GM12873 (cell line): ENCODE measurements around the gene LYSET.

Source experiments
- TF ChIP-seq, protein P1 (sequence below): IDR thresholded peaks from 2 replicates; pipeline ENCODE4 v1.5.1; 2012; ENCODE audit warnings: low read depth, mild to moderate bottlenecking, moderate library complexity, low read length, control low read depth; ENCODE audit not compliant: insufficient read depth; ENCODE audit errors: missing control alignments

The LYSET gene

DNA sequence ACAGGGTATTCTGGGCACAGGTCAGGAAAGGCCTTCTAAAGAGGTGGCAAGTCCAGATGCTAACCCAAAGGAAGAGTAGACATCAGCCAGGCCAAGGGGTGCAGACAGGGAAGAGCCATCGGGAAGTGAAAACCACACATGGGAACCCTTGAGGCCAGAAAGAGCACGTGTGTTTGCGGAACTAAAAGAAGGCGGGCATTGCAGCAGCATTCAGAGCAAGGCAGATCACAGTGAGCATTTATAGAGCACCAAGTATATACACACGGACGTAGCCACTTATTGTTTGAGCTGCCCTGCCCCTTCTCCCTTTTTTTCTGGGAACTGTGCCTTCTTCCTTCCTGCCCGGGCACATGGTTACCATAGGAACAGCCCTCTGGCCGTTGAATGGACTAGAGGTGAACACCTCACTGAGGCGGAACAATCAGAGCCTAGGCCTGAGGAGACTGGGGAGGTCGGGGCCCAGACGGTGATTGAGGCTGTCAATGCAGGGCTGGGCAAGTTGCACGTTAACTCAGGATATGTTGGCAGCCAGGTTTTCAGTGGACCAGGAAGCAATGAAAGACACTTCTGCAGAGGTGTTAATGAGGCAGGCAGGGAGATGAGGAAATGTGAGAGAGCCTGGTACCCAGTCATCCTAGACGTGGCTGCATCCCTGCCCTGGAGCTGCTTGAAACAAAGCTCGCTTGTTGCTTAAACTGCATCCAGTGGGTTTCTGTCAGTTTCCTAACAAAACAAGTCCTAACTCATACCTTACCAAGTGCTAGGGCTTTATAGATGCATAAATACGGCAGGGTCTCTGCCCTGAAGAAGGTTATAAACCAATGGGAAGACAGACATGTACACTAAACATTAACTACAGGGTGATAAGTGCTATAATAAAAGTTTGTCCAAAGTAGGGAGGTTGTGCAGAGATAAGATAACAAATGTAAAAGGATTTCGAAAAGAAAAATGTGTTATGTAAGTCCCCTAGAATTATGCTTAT, 34.6 kb upstream of the LYSET start:
- TF ChIP-seq, protein P1, sequence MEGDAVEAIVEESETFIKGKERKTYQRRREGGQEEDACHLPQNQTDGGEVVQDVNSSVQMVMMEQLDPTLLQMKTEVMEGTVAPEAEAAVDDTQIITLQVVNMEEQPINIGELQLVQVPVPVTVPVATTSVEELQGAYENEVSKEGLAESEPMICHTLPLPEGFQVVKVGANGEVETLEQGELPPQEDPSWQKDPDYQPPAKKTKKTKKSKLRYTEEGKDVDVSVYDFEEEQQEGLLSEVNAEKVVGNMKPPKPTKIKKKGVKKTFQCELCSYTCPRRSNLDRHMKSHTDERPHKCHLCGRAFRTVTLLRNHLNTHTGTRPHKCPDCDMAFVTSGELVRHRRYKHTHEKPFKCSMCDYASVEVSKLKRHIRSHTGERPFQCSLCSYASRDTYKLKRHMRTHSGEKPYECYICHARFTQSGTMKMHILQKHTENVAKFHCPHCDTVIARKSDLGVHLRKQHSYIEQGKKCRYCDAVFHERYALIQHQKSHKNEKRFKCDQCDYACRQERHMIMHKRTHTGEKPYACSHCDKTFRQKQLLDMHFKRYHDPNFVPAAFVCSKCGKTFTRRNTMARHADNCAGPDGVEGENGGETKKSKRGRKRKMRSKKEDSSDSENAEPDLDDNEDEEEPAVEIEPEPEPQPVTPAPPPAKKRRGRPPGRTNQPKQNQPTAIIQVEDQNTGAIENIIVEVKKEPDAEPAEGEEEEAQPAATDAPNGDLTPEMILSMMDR, result no peak

DNA sequence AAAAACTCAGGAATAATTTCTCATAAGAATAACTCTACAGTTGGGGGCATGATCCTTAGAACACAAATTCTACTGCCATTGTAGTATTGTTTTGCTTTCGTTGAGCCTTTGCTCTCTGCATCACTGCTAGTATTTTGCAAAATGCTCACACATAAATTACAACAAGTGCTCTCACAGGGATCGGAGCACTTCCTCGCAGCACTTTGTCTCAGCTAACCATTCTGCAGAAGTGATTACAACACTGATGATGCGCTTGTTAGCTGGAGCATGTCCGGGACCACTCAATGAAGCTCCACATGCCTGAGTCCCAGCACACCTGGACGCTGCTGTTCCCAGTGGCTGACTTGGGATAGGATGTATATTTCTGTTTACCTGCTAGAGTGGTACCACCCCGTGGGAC, 32.0 kb upstream of the LYSET start:
- TF ChIP-seq, protein P1, result no peak

DNA sequence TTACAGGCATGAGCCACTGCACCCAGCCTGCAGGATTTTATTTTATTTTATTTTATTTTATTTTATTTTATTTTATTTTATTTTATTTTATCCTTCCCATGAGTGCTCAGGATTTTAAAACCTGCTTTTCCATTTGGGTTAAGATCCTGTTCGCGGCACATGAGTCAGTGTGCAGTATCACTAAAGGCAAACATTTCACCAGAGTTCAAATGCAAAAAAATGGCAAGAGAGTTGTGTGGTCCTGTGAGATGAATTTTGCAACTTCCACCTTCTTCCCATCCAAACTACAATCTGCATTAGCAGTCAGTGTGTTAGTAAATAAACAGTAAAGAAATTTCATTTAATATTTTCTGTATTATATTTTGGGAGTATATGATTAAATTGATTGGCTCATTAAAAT, 29.4 kb upstream of the LYSET start:
- TF ChIP-seq, protein P1, result no peak

DNA sequence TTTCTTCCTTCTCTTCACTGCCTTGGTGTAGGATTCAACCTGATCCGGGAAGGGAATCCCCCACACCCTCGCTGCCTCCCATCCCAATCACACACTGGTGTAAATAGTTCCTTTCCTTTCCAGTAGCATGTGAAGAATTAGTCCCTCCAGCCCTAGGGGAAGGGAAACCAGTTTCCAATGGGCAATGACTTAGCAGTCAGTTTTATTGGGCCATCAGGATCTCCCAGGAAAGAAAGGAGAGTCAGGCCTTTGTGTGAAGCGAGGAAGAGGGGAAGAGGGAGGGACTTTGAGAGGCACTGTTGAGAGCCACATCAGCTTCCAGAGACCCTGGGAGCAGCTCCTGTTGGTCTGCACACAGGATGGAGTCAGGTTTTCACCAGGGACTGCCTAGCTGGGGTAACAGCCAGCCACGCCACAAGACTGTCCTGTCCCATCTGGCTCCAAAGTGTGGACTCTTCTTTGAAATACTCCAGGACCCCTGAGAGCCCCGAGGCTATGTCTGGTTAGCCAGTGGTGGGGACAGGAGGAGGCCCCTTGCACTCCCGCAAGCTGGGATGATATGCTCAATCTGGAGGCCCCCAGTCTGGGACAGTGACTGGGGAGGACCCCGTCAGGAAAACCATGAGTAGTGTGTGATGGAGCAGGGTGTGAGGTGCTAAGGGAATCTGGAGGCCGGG, 28.3 kb upstream of the LYSET start:
- TF ChIP-seq, protein P1, result no peak

DNA sequence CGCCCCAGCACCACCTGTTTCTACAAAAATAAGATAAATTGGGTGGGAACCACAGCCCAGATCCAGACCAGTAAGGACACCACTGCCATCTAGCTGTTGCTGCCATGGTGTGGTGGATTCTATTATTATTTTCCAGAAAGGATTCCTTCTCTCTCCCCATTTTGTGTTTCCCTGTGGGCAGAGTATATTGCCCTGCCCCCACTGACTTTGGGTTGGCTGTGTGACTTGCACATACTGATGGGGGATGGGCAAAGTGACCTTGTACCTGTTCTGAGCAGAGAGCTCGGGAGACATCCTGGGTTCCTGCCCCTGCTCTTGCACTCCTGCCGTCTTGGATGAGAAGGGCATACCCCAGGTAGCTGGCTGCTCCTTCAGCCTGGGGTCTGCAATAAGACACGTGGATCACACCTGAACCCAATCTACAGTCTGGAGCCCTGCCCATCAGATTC, 24.7 kb upstream of the LYSET start:
- TF ChIP-seq, protein P1, result peak; percentile 41

DNA sequence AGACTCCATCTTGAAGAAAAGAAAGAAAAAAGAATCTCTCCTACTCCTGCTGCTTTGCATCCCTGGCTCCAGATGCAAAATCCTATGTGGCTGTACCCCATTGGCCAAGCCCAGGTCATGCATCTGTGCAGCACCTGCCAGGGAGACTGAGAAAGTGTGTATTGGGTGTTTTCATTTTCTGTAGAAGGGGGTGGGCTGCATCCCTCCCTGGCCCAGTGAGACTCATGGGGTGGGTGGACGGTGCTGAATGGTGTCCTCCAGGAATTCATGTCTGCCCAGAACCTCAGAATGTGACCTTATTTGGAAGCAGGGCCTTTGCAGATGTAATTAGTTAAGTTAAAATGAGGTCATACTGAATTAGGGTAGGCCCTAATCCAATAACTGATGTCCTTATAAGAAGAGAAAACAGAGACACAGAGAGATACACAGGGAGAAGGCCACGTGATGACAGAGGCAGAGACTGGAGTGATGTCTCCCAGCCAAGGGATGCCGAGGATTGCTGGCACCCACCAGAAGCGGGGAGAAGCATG, 23.6 kb upstream of the LYSET start:
- TF ChIP-seq, protein P1, result no peak

DNA sequence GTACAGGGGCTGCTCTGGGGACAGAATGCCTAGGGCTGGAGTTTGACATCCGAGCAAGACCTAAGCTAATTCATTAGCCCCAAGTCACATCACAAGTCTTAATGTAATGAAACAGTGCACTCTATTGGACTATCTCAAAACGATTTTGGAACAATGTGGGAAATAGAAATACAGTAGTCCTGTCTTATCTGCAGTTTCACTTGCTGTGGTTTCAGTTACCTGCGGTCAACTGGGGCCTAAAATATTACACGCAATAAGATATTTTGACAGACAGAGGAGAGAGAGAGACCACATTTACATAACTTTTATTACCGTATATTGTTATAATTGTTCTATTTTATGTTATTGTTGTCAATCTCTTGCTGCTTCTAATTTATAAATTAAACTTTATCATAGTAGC, 21.6 kb upstream of the LYSET start:
- TF ChIP-seq, protein P1, result peak; percentile 10
